ENCODE measurements around the gene SETBP1. TPM values are rescaled to one million over a fixed set of nuclear protein-coding genes. Genes with fewer than 3 reads are reported as not detected.
A peak's percentile ranks its signal among the peaks of the same experiment; 100 is the strongest.

The SETBP1 gene
- total RNA-seq, 1 donor from 2014 or later: 25.8 TPM

DNA sequence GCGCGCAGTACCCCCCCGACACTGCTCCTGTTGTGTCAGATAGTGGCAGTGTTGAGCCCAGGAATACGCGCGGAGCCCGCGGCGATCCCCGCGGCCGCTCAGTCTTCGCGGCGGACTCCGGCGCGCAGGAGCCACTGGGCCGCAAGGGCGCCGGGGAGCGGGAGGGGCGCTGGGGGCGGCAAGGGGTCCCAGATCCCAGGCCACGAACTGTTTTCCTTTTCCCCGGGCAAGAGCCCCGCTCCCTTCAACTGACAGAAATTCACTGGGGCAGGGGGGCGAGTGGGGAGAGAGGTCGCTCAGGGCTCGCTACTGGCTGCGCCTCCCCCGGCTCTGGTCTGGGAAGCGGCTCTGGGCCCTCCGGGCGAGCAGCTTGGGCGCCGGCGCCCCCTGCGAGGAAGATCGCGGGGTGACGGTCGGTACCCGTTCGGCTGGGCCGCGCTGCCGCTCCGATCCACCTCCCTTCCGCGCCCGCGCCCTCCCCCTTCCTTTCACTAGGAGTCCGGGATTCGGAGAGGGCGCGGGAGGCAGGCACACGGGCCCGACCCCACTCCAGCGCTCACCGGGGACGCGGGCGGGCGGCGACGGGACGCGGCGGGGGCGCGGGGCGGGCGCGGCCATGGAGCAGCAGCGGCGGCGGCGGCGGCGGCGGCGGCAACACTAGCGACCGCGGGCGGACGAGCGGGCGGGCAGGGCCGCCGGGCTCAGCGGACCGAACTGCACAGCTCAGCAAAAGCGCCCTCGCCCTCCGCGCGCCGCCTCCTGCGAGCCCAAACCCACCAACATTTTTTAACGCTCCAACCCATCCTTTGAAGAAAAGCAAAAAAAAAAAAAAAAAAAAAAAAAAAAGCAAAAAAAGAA, 1.4 kb upstream of the SETBP1 start:
- Histone ChIP-seq H3K27me3 (ENCODE audit: low read depth) (no peaks in the 10 kb centered on the region), H3K4me3 (peak overlapping the region; percentile 83), H3K27ac (peak overlapping the region; percentile 95), H3K4me1 (peaks cover 13% of the 10 kb centered on the region), H3K36me3 (no peaks in the 10 kb centered on the region), H3K9me3 (no peaks in the 10 kb centered on the region)
- DNase-seq (peak; percentile 89), ATAC-seq (peak; percentile 97 to 99)
- intact Hi-C loops (cut with DNase I): no loop called here
- TF ChIP-seq, protein P1, sequence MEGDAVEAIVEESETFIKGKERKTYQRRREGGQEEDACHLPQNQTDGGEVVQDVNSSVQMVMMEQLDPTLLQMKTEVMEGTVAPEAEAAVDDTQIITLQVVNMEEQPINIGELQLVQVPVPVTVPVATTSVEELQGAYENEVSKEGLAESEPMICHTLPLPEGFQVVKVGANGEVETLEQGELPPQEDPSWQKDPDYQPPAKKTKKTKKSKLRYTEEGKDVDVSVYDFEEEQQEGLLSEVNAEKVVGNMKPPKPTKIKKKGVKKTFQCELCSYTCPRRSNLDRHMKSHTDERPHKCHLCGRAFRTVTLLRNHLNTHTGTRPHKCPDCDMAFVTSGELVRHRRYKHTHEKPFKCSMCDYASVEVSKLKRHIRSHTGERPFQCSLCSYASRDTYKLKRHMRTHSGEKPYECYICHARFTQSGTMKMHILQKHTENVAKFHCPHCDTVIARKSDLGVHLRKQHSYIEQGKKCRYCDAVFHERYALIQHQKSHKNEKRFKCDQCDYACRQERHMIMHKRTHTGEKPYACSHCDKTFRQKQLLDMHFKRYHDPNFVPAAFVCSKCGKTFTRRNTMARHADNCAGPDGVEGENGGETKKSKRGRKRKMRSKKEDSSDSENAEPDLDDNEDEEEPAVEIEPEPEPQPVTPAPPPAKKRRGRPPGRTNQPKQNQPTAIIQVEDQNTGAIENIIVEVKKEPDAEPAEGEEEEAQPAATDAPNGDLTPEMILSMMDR (IDR thresholded peaks at IDR 0.05): peak; percentile 77

DNA sequence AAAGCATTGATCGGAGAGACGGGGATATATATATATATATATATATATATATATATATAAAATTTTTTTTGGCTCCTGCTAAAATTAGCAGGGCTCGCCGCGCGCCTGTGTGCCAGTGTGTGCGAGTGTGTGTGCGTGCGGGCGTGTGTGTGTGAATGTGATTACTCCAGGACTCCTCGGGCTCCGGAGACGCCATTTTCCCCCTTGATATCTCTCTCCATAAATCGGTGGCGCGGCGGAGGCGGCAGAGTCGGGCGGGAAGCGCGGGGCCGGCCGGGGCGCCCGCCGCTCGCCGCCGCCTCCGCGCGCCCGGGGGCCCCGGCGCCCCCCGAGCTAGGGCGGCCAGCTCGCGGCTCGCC, 795 bp upstream of the SETBP1 start:
- intact Hi-C loops (cut with DNase I): no loop called here
- Histone ChIP-seq H3K9me3 (no peaks in the 10 kb centered on the region), H3K27me3 (ENCODE audit: low read depth) (no peaks in the 10 kb centered on the region), H3K27ac (peak overlapping the region; percentile 95), H3K36me3 (no peaks in the 10 kb centered on the region), H3K4me1 (peaks cover 13% of the 10 kb centered on the region), H3K4me3 (peak overlapping the region; percentile 83)
- DNase-seq (peak; percentile 67), ATAC-seq (no peak)
- TF ChIP-seq, protein P1 (IDR thresholded peaks at IDR 0.05): no peak

DNA sequence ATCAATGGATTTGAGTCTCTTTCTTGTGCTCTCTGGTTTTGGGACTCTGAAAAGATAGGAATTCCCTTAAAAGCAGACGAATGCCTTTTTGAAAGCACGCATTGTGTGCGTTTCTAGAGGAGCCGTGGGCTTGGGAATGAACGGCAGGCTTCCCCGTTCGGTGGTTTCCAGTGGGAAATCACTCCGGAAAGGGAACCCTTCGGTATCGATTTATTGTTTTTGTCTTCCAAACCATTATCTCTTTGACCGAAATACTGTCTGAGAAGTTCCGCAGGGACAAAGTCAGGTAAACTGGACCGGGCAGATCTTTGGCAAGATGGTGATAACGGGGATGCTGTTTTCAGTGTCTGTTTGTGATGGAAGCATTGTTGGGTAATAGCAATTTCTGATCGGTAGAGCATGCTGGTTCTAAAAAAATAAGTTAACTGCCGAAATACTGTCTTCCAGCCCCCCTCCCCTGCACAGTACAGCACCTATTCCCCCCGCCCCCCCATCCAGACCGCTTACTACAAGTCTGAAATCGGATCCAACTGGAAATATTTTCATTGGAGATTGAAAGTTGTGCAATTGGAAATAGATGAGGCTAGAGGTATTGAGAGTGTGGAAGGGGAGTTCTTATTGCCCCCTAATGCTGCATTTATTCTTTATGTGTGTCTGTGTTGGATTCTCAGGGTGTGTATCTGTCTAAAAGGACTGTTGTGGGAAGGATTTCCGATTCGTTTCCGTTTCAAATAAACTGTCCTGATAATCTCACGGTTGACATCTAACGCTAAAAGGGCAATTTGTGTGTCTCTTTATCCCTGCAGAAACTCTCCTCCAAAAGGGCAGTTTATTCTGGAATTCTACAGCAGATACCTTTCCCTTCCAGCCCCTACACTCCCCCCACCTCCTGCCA, 635 bp downstream of the SETBP1 start:
- H3K27me3 ChIP-seq (ENCODE audit: low read depth): no peaks in the 10 kb centered on the region
- intact Hi-C loops (cut with DNase I): no loop called here
- no peak for DNase-seq
- H3K4me1 ChIP-seq: peaks cover 13% of the 10 kb centered on the region
- peak overlapping the region; percentile 83 for H3K4me3 ChIP-seq
- ATAC-seq: no peak
- no peaks in the 10 kb centered on the region for H3K9me3 ChIP-seq
- H3K36me3 ChIP-seq: no peaks in the 10 kb centered on the region
- TF ChIP-seq, protein P1 (IDR thresholded peaks at IDR 0.05): no peak
- peak overlapping the region; percentile 95 for H3K27ac ChIP-seq

DNA sequence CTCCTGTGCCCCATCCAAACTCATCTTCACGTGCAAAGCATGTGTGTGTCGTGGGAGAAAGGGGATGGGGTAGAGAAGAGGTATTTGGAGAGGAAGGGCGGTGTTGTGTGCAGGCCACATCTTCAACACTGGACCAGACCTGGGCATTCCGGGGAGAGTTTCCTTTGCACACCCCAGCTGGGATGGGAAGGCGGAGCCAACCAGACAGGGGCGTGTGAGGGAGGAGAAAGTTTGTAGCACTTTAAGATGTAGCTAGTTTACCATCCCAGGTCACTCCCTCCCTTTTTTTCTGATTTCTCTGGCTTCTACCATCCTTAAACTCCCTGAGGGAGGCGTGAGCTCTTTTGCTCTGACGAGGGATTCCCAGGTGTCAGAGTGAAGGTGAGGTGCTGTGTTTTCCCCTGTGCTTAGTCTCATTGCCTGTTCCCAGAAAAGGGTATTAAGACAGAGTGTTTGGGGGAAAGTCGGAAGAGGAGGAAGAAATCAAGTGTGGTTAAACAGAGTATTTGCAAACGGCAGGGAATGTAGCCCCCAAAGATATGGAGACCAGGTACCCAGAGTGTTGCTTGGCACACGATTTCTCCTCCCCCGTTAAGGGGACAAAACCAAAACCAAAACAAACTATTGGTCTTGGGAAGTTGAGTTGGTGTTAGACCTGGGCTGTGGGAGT, 1.6 kb downstream of the SETBP1 start:
- TF ChIP-seq, protein P1 (IDR thresholded peaks at IDR 0.05): no peak
- H3K9me3 ChIP-seq: no peaks in the 10 kb centered on the region
- DNase-seq (no peak), ATAC-seq (no peak)
- no peaks in the 10 kb centered on the region for H3K27me3 ChIP-seq (ENCODE audit: low read depth)
- H3K4me1 ChIP-seq: peaks cover 13% of the 10 kb centered on the region
- H3K36me3 ChIP-seq: no peaks in the 10 kb centered on the region
- peak overlapping the region; percentile 83 for H3K4me3 ChIP-seq
- intact Hi-C loops (cut with DNase I): no loop called here
- peak overlapping the region; percentile 52 for H3K27ac ChIP-seq

DNA sequence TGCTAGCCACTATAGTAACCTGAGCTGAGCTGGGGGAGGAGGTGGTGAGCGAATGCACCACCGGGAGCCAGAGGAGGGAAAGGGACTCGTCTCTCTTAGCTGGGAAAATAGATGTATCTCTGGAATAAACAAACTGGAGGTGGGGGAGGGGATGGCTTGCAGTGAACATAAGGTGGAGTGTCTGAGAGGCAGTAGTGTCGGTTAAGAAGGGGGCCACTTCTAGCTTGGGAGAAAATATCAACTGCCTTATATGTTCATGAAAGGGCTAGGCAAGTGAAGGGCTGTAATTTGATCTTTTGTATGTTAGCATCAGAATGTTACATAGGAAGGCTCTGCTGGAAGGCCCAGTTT, 2.2 kb downstream of the SETBP1 start:
- peaks cover 13% of the 10 kb centered on the region for H3K4me1 ChIP-seq
- peak overlapping the region; percentile 52 for H3K27ac ChIP-seq
- intact Hi-C loops (cut with DNase I): no loop called here

More for the DNA sequence above, 2.2 kb downstream of the SETBP1 start:
- Histone ChIP-seq H3K9me3 (no peaks in the 10 kb centered on the region), H3K27me3 (ENCODE audit: low read depth) (no peaks in the 10 kb centered on the region), H3K4me3 (peak overlapping the region; percentile 83), H3K36me3 (no peaks in the 10 kb centered on the region)
- ATAC-seq: no peak
- TF ChIP-seq, protein P1 (IDR thresholded peaks at IDR 0.05): no peak
- no peak for DNase-seq

Measured in lower lobe of right lung (tissue), 2 donors.